ENCODE results near the gene EVL.

DNA sequence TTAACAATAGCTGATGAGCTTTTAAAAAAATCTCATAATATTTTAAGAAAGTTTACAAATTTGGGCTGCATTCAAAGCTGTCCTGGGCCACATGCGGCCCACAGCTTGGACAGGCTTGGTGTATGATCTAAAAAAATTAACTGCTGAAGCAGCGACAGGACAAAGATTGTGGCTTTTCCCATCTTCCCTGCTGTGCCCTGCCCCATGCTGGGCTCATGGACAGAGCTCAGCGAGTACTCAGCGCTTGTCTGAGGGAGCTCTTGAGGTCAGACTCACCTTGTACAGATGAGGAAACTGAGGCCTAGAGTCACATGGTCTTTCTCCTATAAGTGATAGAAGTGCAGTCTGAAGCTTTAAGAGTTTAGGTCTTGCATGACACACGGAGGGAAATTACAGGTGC is 15.0 kb downstream of the EVL start:
- TF ChIP-seq FOS (IDR thresholded peaks at IDR 0.05; ENCODE audit: borderline replicate concordance, insufficient read depth, low read length) (no peak), CTCF (IDR thresholded peaks at IDR 0.05; ENCODE audit: extremely low read depth in 1 of 2, insufficient read depth in 1 of 2, low read depth in 1 of 2, low read length in 2 of 2) (no peak), EZH2 (IDR thresholded peaks at IDR 0.05; ENCODE audit: borderline replicate concordance, low read depth, low read length, severe bottlenecking) (no peak), POLR2A (IDR thresholded peaks at IDR 0.05; ENCODE audit: low read depth, low read length) (no peak), POLR2AphosphoS5 (IDR thresholded peaks at IDR 0.05; ENCODE audit: insufficient read depth, low read depth, low read length) (no peak), MYC (IDR thresholded peaks at IDR 0.05; ENCODE audit: low read depth, low read length) (no peak), GATA2 (IDR thresholded peaks at IDR 0.05; ENCODE audit: insufficient read depth, insufficient read length, low read depth, low read length) (no peak), JUN (IDR thresholded peaks at IDR 0.05; ENCODE audit: borderline replicate concordance, insufficient read depth, insufficient read length, low read depth) (no peak)
- TF ChIP-seq, protein P1, sequence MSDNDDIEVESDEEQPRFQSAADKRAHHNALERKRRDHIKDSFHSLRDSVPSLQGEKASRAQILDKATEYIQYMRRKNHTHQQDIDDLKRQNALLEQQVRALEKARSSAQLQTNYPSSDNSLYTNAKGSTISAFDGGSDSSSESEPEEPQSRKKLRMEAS (IDR thresholded peaks at IDR 0.05; ENCODE audit: insufficient read depth, insufficient read length) = no peak

Measured in endothelial cell of umbilical vein (primary cell).